Measurements from ENCODE around the gene LTC4S. TPM values are rescaled to one million over a fixed set of nuclear protein-coding genes. Genes with fewer than 3 reads are reported as not detected.

The LTC4S gene
- total RNA-seq, 2 donors from 2014 or later = 9.0 to 11.1 TPM

GRCh38 chr5:179837076-179838011 is 43.6 kb downstream of the LTC4S start:
- peaks cover 0 to 8% of the 10 kb centered on the region in 2 donors for H3K4me1 ChIP-seq
- H3K36me3 ChIP-seq = peaks cover 82% of the 10 kb centered on the region
- no peak for TF ChIP-seq CTCF (IDR thresholded peaks at IDR 0.05)
- DNase-seq (ENCODE audit: low spot score) = no peak
- H3K27ac ChIP-seq = no peak overlapping the region
- no peaks in the 10 kb centered on the region for H3K9me3 ChIP-seq
- H3K27me3 ChIP-seq = no peaks in the 10 kb centered on the region
- H3K4me3 ChIP-seq = no peak overlapping the region

- H3K9me3 ChIP-seq = peaks cover 0 to 2% of the 10 kb centered on the region in 2 donors
- no peaks in the 10 kb centered on the region for H3K27me3 ChIP-seq
- peak; percentile 56 for DNase-seq (ENCODE audit: low spot score)
- no peak overlapping the region for H3K27ac ChIP-seq
- H3K4me1 ChIP-seq = peaks cover 0 to 8% of the 10 kb centered on the region in 2 donors
- H3K4me3 ChIP-seq = no peak overlapping the region
- H3K36me3 ChIP-seq = peaks cover 63% of the 10 kb centered on the region
- TF ChIP-seq CTCF (IDR thresholded peaks at IDR 0.05) = no peak
Measured at GRCh38 chr5:179839328-179840256, 45.8 kb downstream of the LTC4S start.

GRCh38 chr5:179840321-179840720 is 46.5 kb downstream of the LTC4S start:
- Histone ChIP-seq H3K27ac (no peak overlapping the region), H3K36me3 (peaks cover 63% of the 10 kb centered on the region), H3K27me3 (no peaks in the 10 kb centered on the region), H3K9me3 (peaks cover 0 to 9% of the 10 kb centered on the region in 2 donors), H3K4me1 (peaks cover 0 to 8% of the 10 kb centered on the region in 2 donors), H3K4me3 (no peak overlapping the region)
- no peak for DNase-seq (ENCODE audit: low spot score)
- no peak for TF ChIP-seq CTCF (IDR thresholded peaks at IDR 0.05)

GRCh38 chr5:179840766-179841165 is 47.0 kb downstream of the LTC4S start:
- Histone ChIP-seq H3K36me3 (peaks cover 60% of the 10 kb centered on the region), H3K27ac (no peak overlapping the region), H3K9me3 (peaks cover 0 to 11% of the 10 kb centered on the region in 2 donors), H3K4me1 (peaks cover 0 to 8% of the 10 kb centered on the region in 2 donors), H3K27me3 (no peaks in the 10 kb centered on the region), H3K4me3 (no peak overlapping the region)
- no peak for TF ChIP-seq CTCF (IDR thresholded peaks at IDR 0.05)
- no peak for DNase-seq (ENCODE audit: low spot score)

- Histone ChIP-seq H3K36me3 (peaks cover 60% of the 10 kb centered on the region), H3K27me3 (no peaks in the 10 kb centered on the region), H3K9me3 (peaks cover 0 to 11% of the 10 kb centered on the region in 2 donors), H3K4me1 (peaks cover 0 to 3% of the 10 kb centered on the region in 2 donors), H3K27ac (no peak overlapping the region), H3K4me3 (no peak overlapping the region)
- DNase-seq (ENCODE audit: low spot score) = no peak
- no peak for TF ChIP-seq CTCF (IDR thresholded peaks at IDR 0.05)
Measured at GRCh38 chr5:179841621-179842020, 47.8 kb downstream of the LTC4S start.

MicroRNAs within 50 kb of the gene (microRNA counts, 767-probe panel; counts per million panel counts)
- microRNA hsa-miR-1229 = 0 to 31.0 counts per million in 2 donors

Small RNAs within 50 kb of the gene (microRNA-seq; reads per million reads assigned to microRNA genes)
- 2.1 to 2.8 reads per million in 2 donors for gene MIR1229 (ENCODE audit: borderline number of aligned reads in 2 of 2, borderline replicate concordance in 1 of 2)

Other genes starting within 250 kb of the LTC4S start
- gene RUFY1, start 243.4 kb upstream of the LTC4S start, total RNA-seq = 10 to 100 TPM; 19.5 to 25.4 TPM
- gene HNRNPH1, start 170.3 kb upstream of the LTC4S start, total RNA-seq = 100 to 1,000 TPM; 104 to 146 TPM
- gene CBY3, start 113.0 kb upstream of the LTC4S start, total RNA-seq = not detected
- gene CANX, start 95.0 kb upstream of the LTC4S start, total RNA-seq = 100 to 1,000 TPM; 288 to 297 TPM
- 10 to 100 TPM; 10.8 to 16.6 TPM for gene MAML1, start 61.2 kb upstream of the LTC4S start, total RNA-seq
- 10 to 100 TPM; 71.7 to 77.1 TPM for gene MGAT4B, start 12.9 kb downstream of the LTC4S start, total RNA-seq
- gene SQSTM1, start 26.9 kb downstream of the LTC4S start, total RNA-seq = 100 to 1,000 TPM; 379 to 436 TPM
- gene MRNIP, start 64.8 kb downstream of the LTC4S start, total RNA-seq = 10 to 100 TPM; 12.5 to 20.3 TPM
- 10 to 100 TPM; 33.5 to 57.7 TPM for gene TBC1D9B, start 113.9 kb downstream of the LTC4S start, total RNA-seq